HEK293 (cell line): ENCODE results near the gene RIPOR3.
"Not testable (repeated sequence)": the region's sequence is repeated elsewhere in the genome, so short reads cannot be mapped to it uniquely, and the experiment has no call there.

Source experiments
- CTCF ChIA-PET: fragments of 350-600 bp; formaldehyde crosslinking; extraction: SDS; loops from one replicate; lab custom pipeline; 2021; ENCODE audit warnings: antibody characterized with exemption; lab: Yijun Ruan, JAX
- POLR2A ChIA-PET: fragments of 300-600 bp; formaldehyde crosslinking; extraction: SDS; loops from one replicate; lab custom pipeline; 2020; ENCODE audit warnings: antibody characterized with exemption, inconsistent platforms; lab: Yijun Ruan, JAX
- H3K27ac ChIP-seq: fragments of 200-500 bp; sonication (Bioruptor generic); 2 replicates; pipeline ENCODE4 v1.5.1; 2014; ENCODE audit warnings: low read depth, low read length, control low read depth, inconsistent platforms; ENCODE audit errors: extremely low read depth
- H3K36me3 ChIP-seq, 2 experiments: fragments of 200-500 bp in 1 of 2; sonication (Bioruptor generic) in 1 of 2; 1 replicate in 1 of 2; 2 replicates in 1 of 2; pipeline ENCODE4 v1.5.1; 2014 to 2017; ENCODE audit warnings: inconsistent platforms in 2 of 2, low read length in 2 of 2; ENCODE audit not compliant: control insufficient read depth in 2 of 2, insufficient read depth in 1 of 2
- H3K4me1 ChIP-seq: fragments of 200-500 bp; sonication (Bioruptor generic); 2 replicates; pipeline ENCODE4 v1.5.1; 2014; ENCODE audit warnings: mild to moderate bottlenecking, low read length, inconsistent platforms; ENCODE audit not compliant: control insufficient read depth, insufficient read depth
- H3K4me3 ChIP-seq: 2 replicates; pipeline ENCODE4 v1.5.1; 2011; ENCODE audit warnings: low read depth, mild to moderate bottlenecking, control low read depth, low read length, moderate library complexity
- H3K9me3 ChIP-seq: fragments of 200-500 bp; sonication (Bioruptor generic); 2 replicates; pipeline ENCODE4 v1.5.1; 2014; ENCODE audit warnings: low read depth, low read length, inconsistent platforms; ENCODE audit not compliant: control insufficient read depth, insufficient read depth
- GLI2 ChIP-seq: fragments of 450-650 bp; formaldehyde crosslinking; IDR thresholded peaks from 2 replicates; pipeline ENCODE4; 2017; ENCODE audit warnings: missing biosample characterization, missing genetic modification characterization, low read depth, borderline replicate concordance
- PRDM6 ChIP-seq: fragments of 450-650 bp; formaldehyde crosslinking; IDR thresholded peaks from 2 replicates; pipeline ENCODE4 v1.5.1; 2017; ENCODE audit warnings: missing biosample characterization, missing genetic modification characterization
- RBAK ChIP-seq: fragments of 450-650 bp; formaldehyde crosslinking; IDR thresholded peaks from 2 replicates; pipeline ENCODE4 v1.5.1; 2016; ENCODE audit warnings: missing biosample characterization, missing genetic modification characterization
- YY1 ChIP-seq: fragments of 450-650 bp; formaldehyde crosslinking; IDR thresholded peaks from 2 replicates; pipeline ENCODE4 v1.5.1; 2018; ENCODE audit warnings: missing biosample characterization, missing genetic modification characterization
- ZBTB1 ChIP-seq: fragments of 450-650 bp; formaldehyde crosslinking; IDR thresholded peaks from 2 replicates; pipeline ENCODE4 v1.5.1; 2016; ENCODE audit warnings: missing biosample characterization, missing genetic modification characterization
- ZBTB48 ChIP-seq: fragments of 450-650 bp; formaldehyde crosslinking; IDR thresholded peaks from 2 replicates; pipeline ENCODE4 v1.5.1; 2016; ENCODE audit warnings: missing biosample characterization, missing genetic modification characterization
- ZNF132 ChIP-seq: fragments of 450-650 bp; formaldehyde crosslinking; IDR thresholded peaks from 2 replicates; pipeline ENCODE4 v1.5.1; 2017; ENCODE audit warnings: missing biosample characterization, missing genetic modification characterization, borderline replicate concordance
- ZNF133 ChIP-seq: fragments of 450-650 bp; formaldehyde crosslinking; IDR thresholded peaks from 2 replicates; pipeline ENCODE4 v1.5.1; 2016; ENCODE audit warnings: missing biosample characterization, missing genetic modification characterization
- ZNF148 ChIP-seq: fragments of 450-650 bp; formaldehyde crosslinking; IDR thresholded peaks from 2 replicates; pipeline ENCODE4 v1.5.0; 2017; ENCODE audit warnings: missing biosample characterization, missing genetic modification characterization, borderline replicate concordance
- ZNF221 ChIP-seq: fragments of 450-650 bp; formaldehyde crosslinking; IDR thresholded peaks from 2 replicates; pipeline ENCODE4 v1.5.1; 2017; ENCODE audit warnings: missing biosample characterization, missing genetic modification characterization, borderline replicate concordance
- ZNF26 ChIP-seq: fragments of 450-650 bp; formaldehyde crosslinking; IDR thresholded peaks from 2 replicates; pipeline ENCODE4 v1.5.1; 2016; ENCODE audit warnings: missing biosample characterization, missing genetic modification characterization
- ZNF280D ChIP-seq: fragments of 450-650 bp; formaldehyde crosslinking; IDR thresholded peaks from 2 replicates; pipeline ENCODE4 v1.5.1; 2016; ENCODE audit warnings: missing biosample characterization, missing genetic modification characterization
- ZNF37A ChIP-seq: fragments of 450-650 bp; IDR thresholded peaks from 2 replicates; pipeline ENCODE4 v1.5.1; 2018; ENCODE audit warnings: missing biosample characterization, missing genetic modification characterization
- ZNF48 ChIP-seq: fragments of 450-650 bp; formaldehyde crosslinking; IDR thresholded peaks from 2 replicates; pipeline ENCODE4 v1.5.1; 2016; ENCODE audit warnings: missing biosample characterization, missing genetic modification characterization
- ZNF777 ChIP-seq: fragments of 450-650 bp; formaldehyde crosslinking; IDR thresholded peaks from 2 replicates; pipeline ENCODE4 v1.5.1; 2017; ENCODE audit warnings: missing biosample characterization, missing genetic modification characterization, borderline replicate concordance
- ZNF785 ChIP-seq: fragments of 450-650 bp; formaldehyde crosslinking; IDR thresholded peaks from 2 replicates; pipeline ENCODE4 v1.5.1; 2016; ENCODE audit warnings: missing biosample characterization, missing genetic modification characterization
- TF ChIP-seq, protein P1 (sequence below): fragments of 450-650 bp; formaldehyde crosslinking; IDR thresholded peaks from 2 replicates; pipeline ENCODE4 v1.5.1; 2016; ENCODE audit warnings: missing biosample characterization, missing genetic modification characterization

RIPOR3 gene

DNA sequence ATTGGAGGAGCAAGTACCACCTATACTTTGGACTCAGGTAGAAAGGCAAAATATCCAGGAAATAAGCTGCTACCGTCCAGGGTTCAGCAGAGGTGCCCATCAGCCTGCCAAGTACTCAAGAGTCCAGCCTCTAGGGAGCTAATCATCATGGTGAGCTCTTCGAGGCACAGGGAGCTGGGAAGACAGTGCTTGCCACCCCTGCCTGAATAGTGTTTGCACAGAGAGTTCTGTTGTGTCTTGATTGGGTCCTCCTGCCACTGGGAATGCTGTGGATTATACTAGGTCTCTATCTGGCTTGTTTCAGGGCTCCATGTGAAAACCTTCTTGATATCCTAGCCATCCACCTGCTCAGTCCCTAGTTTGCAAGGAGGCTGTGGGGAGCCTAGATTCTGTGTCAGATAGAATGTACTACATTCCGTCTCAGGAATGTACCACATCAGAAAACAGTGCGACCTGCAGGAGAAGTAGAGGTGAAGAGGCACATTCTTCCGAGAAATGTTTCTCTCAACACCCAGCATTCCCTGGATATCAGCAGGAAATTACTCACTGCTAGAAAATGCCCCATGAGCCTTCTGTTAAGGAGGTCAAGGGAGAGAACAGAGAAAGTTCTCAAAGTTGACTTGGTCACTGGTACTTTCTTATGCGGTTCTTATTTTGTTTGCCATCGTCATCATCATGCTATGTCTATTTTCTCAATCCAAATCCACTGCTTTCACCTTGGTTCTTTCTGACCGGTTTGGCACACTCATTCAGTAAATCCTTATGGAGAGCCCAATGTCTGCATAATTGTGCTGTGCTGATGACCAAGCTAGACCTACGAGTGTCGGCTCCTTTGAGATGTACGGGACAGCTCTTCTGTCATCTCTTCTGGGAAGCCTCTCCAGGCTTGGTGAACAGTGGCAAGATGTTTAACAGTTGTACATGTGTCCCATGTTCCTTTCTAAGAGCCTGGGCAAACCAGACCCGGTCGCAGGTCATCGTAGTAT lies 150.4 kb downstream of the RIPOR3 start:
- H3K36me3 ChIP-seq: no peaks in the 10 kb centered on the region
- no peak for TF ChIP-seq ZBTB48 (tag by site-specific recombination)
- TF ChIP-seq, protein P1, sequence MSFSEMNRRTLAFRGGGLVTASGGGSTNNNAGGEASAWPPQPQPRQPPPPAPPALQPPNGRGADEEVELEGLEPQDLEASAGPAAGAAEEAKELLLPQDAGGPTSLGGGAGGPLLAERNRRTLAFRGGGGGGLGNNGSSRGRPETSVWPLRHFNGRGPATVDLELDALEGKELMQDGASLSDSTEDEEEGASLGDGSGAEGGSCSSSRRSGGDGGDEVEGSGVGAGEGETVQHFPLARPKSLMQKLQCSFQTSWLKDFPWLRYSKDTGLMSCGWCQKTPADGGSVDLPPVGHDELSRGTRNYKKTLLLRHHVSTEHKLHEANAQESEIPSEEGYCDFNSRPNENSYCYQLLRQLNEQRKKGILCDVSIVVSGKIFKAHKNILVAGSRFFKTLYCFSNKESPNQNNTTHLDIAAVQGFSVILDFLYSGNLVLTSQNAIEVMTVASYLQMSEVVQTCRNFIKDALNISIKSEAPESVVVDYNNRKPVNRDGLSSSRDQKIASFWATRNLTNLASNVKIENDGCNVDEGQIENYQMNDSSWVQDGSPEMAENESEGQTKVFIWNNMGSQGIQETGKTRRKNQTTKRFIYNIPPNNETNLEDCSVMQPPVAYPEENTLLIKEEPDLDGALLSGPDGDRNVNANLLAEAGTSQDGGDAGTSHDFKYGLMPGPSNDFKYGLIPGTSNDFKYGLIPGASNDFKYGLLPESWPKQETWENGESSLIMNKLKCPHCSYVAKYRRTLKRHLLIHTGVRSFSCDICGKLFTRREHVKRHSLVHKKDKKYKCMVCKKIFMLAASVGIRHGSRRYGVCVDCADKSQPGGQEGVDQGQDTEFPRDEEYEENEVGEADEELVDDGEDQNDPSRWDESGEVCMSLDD (tag by site-specific recombination): no peak
- no peak for TF ChIP-seq ZNF132 (tag by site-specific recombination)
- TF ChIP-seq YY1 (tag by site-specific recombination): no peak
- TF ChIP-seq ZNF48 (tag by site-specific recombination): no peak
- no peak for TF ChIP-seq ZNF148
- no peak for TF ChIP-seq ZBTB1 (tag by site-specific recombination)
- H3K4me3 ChIP-seq: no peak overlapping the region
- H3K27ac ChIP-seq: no peak overlapping the region
- ChIA-PET POLR2A (interaction anchor here (1.0 to 2.0 kb wide), 2 partner anchors 28 to 31 kb away, joined by 5 to 6 read pairs; partner anchors contain the start of gene PTPN1), CTCF (interaction anchor here (0.7 to 1.3 kb wide), 2 partner anchors 12 to 35 kb away, joined by 3 to 6 read pairs; no protein-coding TSS in a partner anchor)
- peaks cover 6% of the 10 kb centered on the region for H3K4me1 ChIP-seq
- no peaks in the 10 kb centered on the region for H3K9me3 ChIP-seq

DNA sequence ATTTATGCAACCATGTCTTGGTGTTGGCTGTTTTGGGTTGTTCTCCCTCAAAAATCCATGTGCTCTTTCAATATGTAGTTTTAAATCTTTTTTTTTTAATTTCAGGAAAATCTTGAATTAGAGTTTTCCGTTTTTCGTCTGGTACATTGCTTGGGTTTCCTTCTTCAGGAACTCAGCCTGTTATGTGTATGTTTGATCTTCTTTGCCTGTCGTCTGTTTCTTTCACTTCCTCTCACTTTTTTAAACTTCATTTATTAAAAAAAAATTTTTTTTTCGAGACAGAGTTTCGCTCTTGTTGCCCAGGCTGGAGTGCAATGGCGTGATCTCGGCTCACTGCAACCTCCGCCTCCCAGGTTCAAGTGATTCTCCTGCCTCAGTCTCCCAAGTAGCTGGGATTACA lies 151.5 kb downstream of the RIPOR3 start:
- H3K4me3 ChIP-seq, H3K36me3 ChIP-seq, CTCF ChIA-PET, H3K27ac ChIP-seq, H3K4me1 ChIP-seq, H3K9me3 ChIP-seq: not testable (repeated sequence)
- POLR2A ChIA-PET: interaction anchor here (1.8 to 2.0 kb wide), 2 partner anchors 27 to 30 kb away, joined by 5 to 6 read pairs; partner anchors contain the start of gene PTPN1
- TF ChIP-seq ZNF133: peak; percentile 95

DNA sequence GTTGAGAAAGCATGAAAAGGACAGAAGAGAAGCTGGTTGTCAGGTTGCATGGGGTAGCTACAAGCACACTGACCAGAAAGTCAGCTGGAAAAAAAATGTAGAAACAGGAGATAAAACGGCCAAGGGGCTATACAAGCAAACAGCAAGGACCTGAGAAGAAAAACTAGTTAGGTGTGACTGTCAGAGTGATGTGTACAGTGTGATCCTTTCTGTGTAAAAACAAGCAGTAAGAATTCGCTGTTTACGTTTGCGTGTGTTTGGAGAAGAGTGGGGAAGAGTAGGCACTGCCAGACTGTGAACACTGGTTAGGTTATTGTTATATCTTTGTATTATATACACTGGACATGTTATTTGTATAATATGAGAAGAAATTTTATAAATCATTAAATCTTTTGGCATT lies 153.1 kb downstream of the RIPOR3 start:
- ChIA-PET CTCF (interaction anchor here (0.8 to 1.3 kb wide), 2 partner anchors 37 to 1153 kb away, joined by 3 to 4 read pairs; no protein-coding TSS in a partner anchor), POLR2A (interaction anchor here (0.7 to 1.8 kb wide), 2 partner anchors 28 to 33 kb away, joined by 6 to 7 read pairs; partner anchors contain the start of gene PTPN1)
- peaks cover 9% of the 10 kb centered on the region for H3K4me1 ChIP-seq
- H3K36me3 ChIP-seq: no peaks in the 10 kb centered on the region
- H3K9me3 ChIP-seq: no peaks in the 10 kb centered on the region
- no peak overlapping the region for H3K27ac ChIP-seq
- H3K4me3 ChIP-seq: no peak overlapping the region
- TF ChIP-seq ZNF26: no peak
- TF ChIP-seq RBAK (tag by site-specific recombination): no peak
- no peak for TF ChIP-seq ZNF221 (tag by site-specific recombination)
- no peak for TF ChIP-seq ZNF37A (tag by site-specific recombination)
- no peak for TF ChIP-seq PRDM6 (tag by site-specific recombination)
- no peak for TF ChIP-seq GLI2 (tag by site-specific recombination)
- TF ChIP-seq ZNF777 (tag by site-specific recombination): no peak
- TF ChIP-seq ZNF785 (tag by site-specific recombination): no peak
- TF ChIP-seq ZNF280D (tag by site-specific recombination): no peak
